HG03439 (cell line): ENCODE data around the gene CCDC107.

Experiments used
- ATAC-seq: cut with Tn5 transposase; IDR thresholded peaks from one replicate; pipeline ENCODE4 v1.9.1; 2021; ENCODE audit warnings: mild to moderate bottlenecking, moderate library complexity; ENCODE audit not compliant: unreplicated experiment

CCDC107 gene

DNA sequence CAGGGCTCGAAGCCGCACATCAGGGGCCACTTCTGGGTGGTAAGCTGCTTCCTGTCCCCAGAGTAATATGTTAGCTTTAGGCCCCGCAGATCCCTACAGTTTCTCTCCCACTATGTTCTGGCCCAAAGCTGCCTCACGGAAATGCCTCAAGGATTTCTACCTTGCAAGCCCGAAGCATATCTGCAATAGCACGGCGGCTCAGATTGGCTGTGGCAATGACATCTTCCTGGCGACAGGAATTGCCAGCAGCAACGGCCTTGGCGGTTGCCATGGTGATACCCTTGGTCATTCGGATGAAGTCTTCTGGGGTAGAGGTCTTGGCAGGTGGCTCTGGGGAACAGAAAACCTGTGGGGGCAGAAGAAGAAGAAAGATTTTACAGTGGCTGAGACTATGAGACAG lies 41.9 kb downstream of the CCDC107 start:
- ATAC-seq: no peak

DNA sequence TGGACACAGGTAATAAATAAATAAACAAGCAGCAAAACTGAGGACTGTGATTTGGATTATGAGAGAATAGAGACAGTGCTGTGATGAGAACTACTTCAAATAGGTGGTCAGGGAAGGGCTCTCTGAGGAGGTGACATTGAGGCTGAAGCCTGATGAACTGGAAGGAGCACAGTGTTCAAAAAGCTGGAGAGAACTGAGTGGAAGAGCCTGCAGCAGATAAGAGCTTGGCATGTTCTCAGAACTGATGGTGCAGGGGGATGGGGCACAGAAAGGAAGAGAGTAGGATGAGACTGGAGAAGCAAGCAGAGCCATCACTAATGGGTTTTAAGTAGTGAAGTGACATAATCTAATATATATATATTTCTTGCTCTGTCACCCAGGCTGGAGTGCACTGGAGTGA lies 42.9 kb downstream of the CCDC107 start:
- ATAC-seq: no peak

GRCh38 chr9:35702696-35703095 lies 44.6 kb downstream of the CCDC107 start:
- ATAC-seq: no peak

DNA sequence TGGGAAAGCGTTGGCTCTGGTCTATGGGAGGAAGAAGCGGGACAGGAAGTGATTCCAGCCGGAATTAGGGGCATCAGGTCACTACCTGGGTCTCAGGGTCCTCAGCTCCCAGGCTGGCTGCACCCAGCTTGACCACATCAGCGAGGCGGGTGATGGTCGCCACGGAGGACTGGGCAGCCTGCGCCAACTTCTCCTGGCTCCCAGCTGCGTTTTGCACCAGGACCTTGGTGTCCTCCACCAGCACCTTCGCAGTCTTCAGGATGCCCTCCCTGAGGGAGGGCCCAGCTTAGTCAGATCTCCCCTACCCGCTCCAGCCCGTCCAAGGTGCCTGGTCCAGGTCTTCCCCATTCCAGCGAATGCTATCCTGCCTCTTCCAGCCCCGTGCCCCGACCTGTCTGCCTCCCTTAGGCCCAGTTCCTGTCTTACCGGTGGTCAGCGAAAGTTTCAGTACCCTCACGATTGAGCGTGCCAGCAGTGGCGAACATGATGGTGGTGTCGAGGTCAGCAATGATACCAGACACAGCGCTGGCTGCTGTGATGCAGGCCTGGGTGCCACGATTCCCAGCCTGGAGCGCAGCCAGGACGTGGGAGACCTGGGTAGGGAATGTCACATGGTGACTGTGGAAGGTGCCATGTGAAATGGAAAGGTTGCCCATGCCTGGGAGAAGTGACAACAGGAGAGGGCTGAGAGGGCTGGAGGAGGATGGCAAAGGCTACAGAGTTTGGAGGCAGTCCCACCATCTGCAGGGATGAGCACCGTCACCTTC lies 46.0 kb downstream of the CCDC107 start:
- no peak for ATAC-seq

DNA sequence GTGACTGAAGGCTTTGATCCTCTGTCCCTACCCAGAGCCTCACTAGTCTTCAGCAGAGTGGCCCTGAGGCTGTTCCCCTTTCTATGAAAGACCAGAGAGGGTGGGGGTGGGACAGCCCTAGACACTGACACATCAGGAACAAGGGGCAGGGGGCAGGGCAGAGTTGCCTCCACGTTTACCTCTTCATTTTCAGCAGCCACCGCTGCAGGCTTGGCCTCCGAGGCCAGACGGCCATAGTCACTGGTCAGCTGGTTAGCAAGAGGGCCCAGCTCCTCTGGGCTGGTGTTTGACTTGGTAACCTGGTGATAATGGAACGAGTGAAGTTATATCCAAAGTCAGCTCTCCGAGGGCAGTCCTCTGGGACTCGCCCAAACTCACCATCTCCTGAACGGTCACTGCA lies 47.3 kb downstream of the CCDC107 start:
- ATAC-seq: no peak

DNA sequence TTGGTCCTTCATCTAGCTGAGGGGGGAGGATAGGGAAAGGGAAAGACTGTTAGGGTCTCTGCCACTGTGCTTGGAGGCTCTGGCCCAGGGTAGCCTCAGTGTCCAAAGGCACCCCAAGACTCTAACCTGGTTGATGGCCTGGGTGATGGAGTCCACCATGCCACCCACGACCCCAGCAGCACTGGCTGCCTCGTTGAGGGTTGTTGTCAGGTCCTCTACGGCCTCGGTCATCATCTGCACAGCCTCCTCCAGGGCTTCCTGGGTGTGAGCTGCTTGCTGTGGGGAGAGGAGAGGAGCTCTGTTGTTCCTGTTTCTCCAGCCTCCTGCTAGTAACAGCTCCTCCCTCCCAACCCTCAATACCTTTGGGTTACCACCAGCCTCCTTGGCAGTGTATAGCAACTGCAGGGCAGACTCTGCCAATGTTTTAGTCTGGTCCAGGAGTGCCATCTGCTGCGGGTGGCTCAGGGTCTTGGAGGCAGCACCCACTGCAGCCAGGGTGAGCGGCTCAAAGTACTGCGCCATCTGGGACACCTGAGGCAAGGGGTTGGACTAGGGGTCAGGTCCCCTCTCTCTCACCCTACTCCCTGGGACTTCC lies 47.8 kb downstream of the CCDC107 start:
- no peak for ATAC-seq

DNA sequence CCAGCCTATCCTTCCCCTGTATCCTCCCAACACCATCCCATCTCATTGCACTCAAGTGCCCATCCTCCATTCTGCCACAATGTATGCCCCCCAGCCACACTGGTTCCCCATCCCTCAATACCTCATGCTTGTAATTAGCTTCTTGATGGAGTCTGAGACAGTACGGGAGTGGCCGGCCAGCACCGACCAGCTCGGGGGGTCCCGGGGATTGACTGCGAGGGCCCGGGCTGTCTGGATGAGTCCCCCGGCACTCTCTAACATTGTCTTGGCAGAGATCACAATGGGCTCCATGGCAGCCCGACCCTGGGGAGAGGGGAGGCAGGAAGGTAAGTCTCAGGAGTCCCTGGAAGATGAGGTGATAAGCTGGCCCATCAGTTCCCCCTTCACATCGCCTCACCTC lies 48.9 kb downstream of the CCDC107 start:
- ATAC-seq: no peak

DNA sequence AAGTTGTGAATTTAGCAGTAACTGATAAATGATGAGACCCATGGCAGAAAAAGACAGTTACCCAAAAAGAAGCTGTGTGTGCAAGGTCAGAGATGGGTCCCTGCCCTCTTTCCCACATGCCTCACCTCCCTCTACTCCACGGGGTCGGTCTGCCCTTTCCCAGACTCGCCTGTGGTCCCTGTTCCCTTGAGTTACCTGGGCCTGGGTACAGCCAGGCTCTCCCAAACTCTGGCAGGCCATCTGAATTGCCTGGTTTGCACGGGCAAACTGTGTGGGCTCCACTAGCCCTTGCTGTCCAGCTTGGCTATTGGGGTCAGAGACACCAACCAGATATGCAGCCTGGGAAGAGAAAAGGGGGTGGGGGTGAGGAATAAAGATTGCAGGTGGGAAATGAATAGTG lies 50.1 kb downstream of the CCDC107 start:
- no peak for ATAC-seq

GRCh38 chr9:35710818-35711500 lies 52.9 kb downstream of the CCDC107 start:
- no peak for ATAC-seq
